GM23338 (cell line): Measurements from ENCODE around the gene PRR20D. TPM values are rescaled to one million over a fixed set of nuclear protein-coding genes. Genes with fewer than 3 reads are reported as not detected.

Experiments
- ATAC-seq: fragments of 200-7000 bp; cut with Tn5 transposase; 3 replicates; pipeline ENCODE4 v1.9.1; 2020
- DNase-seq: peaks from one replicate; pipeline ENCODE4 v3.0.0-alpha.2; 2015; ENCODE audit warnings: low spot score
- H2AFZ ChIP-seq: fragments of 200-600 bp; sonication (generic); 2 replicates; pipeline ENCODE4 v1.8.0; 2016; ENCODE audit warnings: antibody characterized with exemption, mild to moderate bottlenecking, moderate library complexity
- H3F3A ChIP-seq: fragments of 200-600 bp; sonication (generic); replicated peaks from 2 replicates; pipeline ENCODE4 v1.8.0; 2017; ENCODE audit warnings: antibody characterized with exemption, mixed run types, low read depth
- H3K27ac ChIP-seq: fragments of 200-600 bp; sonication (generic); 2 replicates; pipeline ENCODE4 v1.6.1; 2016; ENCODE audit warnings: low read depth
- H3K27me3 ChIP-seq: fragments of 200-600 bp; sonication (generic); 2 replicates; pipeline ENCODE4 v1.8.0; 2016; ENCODE audit warnings: mild to moderate bottlenecking, mixed run types, moderate library complexity; ENCODE audit not compliant: insufficient read depth
- H3K36me3 ChIP-seq: fragments of 200-600 bp; sonication (generic); 2 replicates; pipeline ENCODE4 v1.8.0; 2016; ENCODE audit warnings: mild to moderate bottlenecking; ENCODE audit not compliant: insufficient read depth
- H3K4me1 ChIP-seq: fragments of 200-600 bp; sonication (generic); 2 replicates; pipeline ENCODE4 v1.8.0; 2016; ENCODE audit warnings: mild to moderate bottlenecking, moderate library complexity; ENCODE audit not compliant: insufficient read depth
- H3K4me2 ChIP-seq: fragments of 200-600 bp; sonication (generic); 2 replicates; pipeline ENCODE4 v1.7.1; 2017; ENCODE audit warnings: mixed run types
- H3K4me3 ChIP-seq: fragments of 200-600 bp; sonication (generic); 2 replicates; pipeline ENCODE4 v1.6.1; 2016; ENCODE audit warnings: mixed run types
- H3K79me2 ChIP-seq: fragments of 200-600 bp; sonication (generic); replicated peaks from 2 replicates; pipeline ENCODE4 v1.8.0; 2017; ENCODE audit warnings: mild to moderate bottlenecking; ENCODE audit not compliant: insufficient read depth
- H3K9me2 ChIP-seq: fragments of 200-600 bp; sonication (generic); 2 replicates; pipeline ENCODE4 v1.8.0; 2017; ENCODE audit not compliant: insufficient read depth
- H4K20me1 ChIP-seq: fragments of 200-600 bp; sonication (generic); replicated peaks from 2 replicates; pipeline ENCODE4 v1.8.0; 2017; ENCODE audit warnings: mild to moderate bottlenecking; ENCODE audit not compliant: insufficient read depth
- H3K27ac Mint-ChIP-seq: 2 replicates; pipeline ENCODE4 v1.8.0; 2020; ENCODE audit warnings: inconsistent platforms, mild to moderate bottlenecking, moderate library complexity, mixed read lengths
- H3K27me3 Mint-ChIP-seq: 3 replicates; pipeline ENCODE4 v1.8.0; 2022; ENCODE audit warnings: low read depth, mild to moderate bottlenecking, moderate library complexity, mixed read lengths, inconsistent platforms; ENCODE audit not compliant: insufficient read depth, poor library complexity
- H3K36me3 Mint-ChIP-seq: 3 replicates; pipeline ENCODE4 v1.8.0; 2021; ENCODE audit warnings: low read depth, mild to moderate bottlenecking, inconsistent platforms, moderate library complexity, mixed read lengths
- H3K4me1 Mint-ChIP-seq: 3 replicates; pipeline ENCODE4 v1.8.0; 2020; ENCODE audit warnings: mild to moderate bottlenecking, inconsistent platforms, mixed read lengths
- H3K4me3 Mint-ChIP-seq: 3 replicates; pipeline ENCODE4 v1.8.0; 2021; ENCODE audit warnings: moderate library complexity, mild to moderate bottlenecking, inconsistent platforms, mixed read lengths
- H3K9me3 Mint-ChIP-seq: 3 replicates; pipeline ENCODE4 v1.8.0; 2020; ENCODE audit warnings: moderate library complexity, mild to moderate bottlenecking, inconsistent platforms, mixed read lengths
- CREB1 ChIP-seq: fragments of 250-450 bp; sonication (Bioruptor Pico); IDR thresholded peaks from 2 replicates; pipeline ENCODE4 v1.5.0; 2020; ENCODE audit warnings: low read depth, mild to moderate bottlenecking, moderate library complexity
- CTCF ChIP-seq, 2 experiments: fragments of 200-600 bp in 1 of 2; sonication (generic) in 1 of 2; conservative IDR thresholded peaks; 2 replicates each; pipeline versions ENCODE4 v1.5.1 to v1.6.1; 2016 to 2017; ENCODE audit warnings: antibody characterized with exemption in 2 of 2, low read depth in 2 of 2, mild to moderate bottlenecking in 2 of 2, moderate library complexity in 1 of 2
- ETS1 ChIP-seq: IDR thresholded peaks from 2 replicates; pipeline ENCODE4 v1.6.1; 2016; ENCODE audit warnings: antibody characterized with exemption
- EZH2 ChIP-seq: fragments of 200-600 bp; sonication (generic); IDR thresholded peaks from one replicate; pipeline ENCODE4 v1.8.0; 2017; ENCODE audit warnings: antibody characterized with exemption, mild to moderate bottlenecking, low read depth; ENCODE audit not compliant: unreplicated experiment
- EZH2phosphoT487 ChIP-seq: fragments of 200-600 bp; sonication (generic); IDR thresholded peaks from one replicate; pipeline ENCODE4 v1.8.1; 2018; ENCODE audit warnings: antibody characterized with exemption; ENCODE audit not compliant: unreplicated experiment
- JUNB ChIP-seq: IDR thresholded peaks from one replicate; pipeline ENCODE4 v1.6.1; 2016; ENCODE audit warnings: antibody characterized with exemption; ENCODE audit not compliant: unreplicated experiment
- NANOG ChIP-seq: IDR thresholded peaks from 2 replicates; pipeline ENCODE4 v1.6.1; 2016; ENCODE audit warnings: antibody characterized with exemption, borderline replicate concordance
- POLR2AphosphoS5 ChIP-seq: IDR thresholded peaks from 2 replicates; pipeline ENCODE4 v1.6.1; 2016; ENCODE audit warnings: antibody characterized with exemption, low read depth
- REST ChIP-seq: IDR thresholded peaks from one replicate; pipeline ENCODE4 v1.6.1; 2018; ENCODE audit warnings: antibody characterized with exemption; ENCODE audit not compliant: unreplicated experiment
- STAT1 ChIP-seq: IDR thresholded peaks from one replicate; pipeline ENCODE4 v1.6.1; 2016; ENCODE audit warnings: antibody characterized with exemption; ENCODE audit not compliant: unreplicated experiment
- ZNF114 ChIP-seq: fragments of 250-450 bp; sonication (Bioruptor Pico); IDR thresholded peaks from 2 replicates; pipeline ENCODE4 v1.5.0; 2020; ENCODE audit warnings: mild to moderate bottlenecking, moderate library complexity
- ZNF331 ChIP-seq: fragments of 250-450 bp; sonication (Bioruptor Pico); IDR thresholded peaks from 2 replicates; pipeline ENCODE4 v1.5.0; 2020; ENCODE audit warnings: low read depth, mild to moderate bottlenecking, moderate library complexity
- ZNF462 ChIP-seq: fragments of 250-450 bp; sonication (Bioruptor Pico); IDR thresholded peaks from 2 replicates; pipeline ENCODE4 v1.5.0; 2020; ENCODE audit warnings: mild to moderate bottlenecking, moderate library complexity
- polyA plus RNA-seq: library from polyadenylated mRNA; unstranded; fragments of >200 nt; fragmentation: Nextera tagmentation; extraction: Ambion mirVana; gene quantifications from 2 replicates; pipeline ENCODE4 v1.2.1, GENCODE V29; 2016
- total RNA-seq: library from RNA; depleted of rRNA; stranded (reverse); fragments of >200 nt; shearing (Covaris generic); gene quantifications from 2 replicates; pipeline ENCODE4 v1.2.3, GENCODE V29; 2014

Gene PRR20D
- total and polyA plus RNA-seq, 2 experiments from 2014 or later: not detected

GRCh38 chr13:57114945-57115344, 45.5 kb upstream of the PRR20D start (continued):
- no peak for TF ChIP-seq CREB1 (CRISPR knock-in tag)
- TF ChIP-seq ZNF331 (CRISPR knock-in tag): no peak
- no peak for TF ChIP-seq EZH2phosphoT487

GRCh38 chr13:57123681-57124080, 36.8 kb upstream of the PRR20D start:
- no peaks in the 10 kb centered on the region for H4K20me1 ChIP-seq
- H3K4me3 Mint-ChIP-seq: no peak overlapping the region
- no peaks in the 10 kb centered on the region for H3K4me1 Mint-ChIP-seq
- H3K9me2 ChIP-seq: no peaks in the 10 kb centered on the region
- H2AFZ ChIP-seq: no peak overlapping the region
- H3K4me1 ChIP-seq: no peaks in the 10 kb centered on the region
- H3K4me3 ChIP-seq: no peak overlapping the region
- no peaks in the 10 kb centered on the region for H3K27me3 ChIP-seq
- no peaks in the 10 kb centered on the region for H3K79me2 ChIP-seq
- no peak overlapping the region for H3K4me2 ChIP-seq
- H3K27ac Mint-ChIP-seq: no peak overlapping the region
- no peaks in the 10 kb centered on the region for H3K36me3 ChIP-seq
- H3K9me3 Mint-ChIP-seq: no peaks in the 10 kb centered on the region
- no peaks in the 10 kb centered on the region for H3K27me3 Mint-ChIP-seq
- DNase-seq (no peak), ATAC-seq (no peak)
- TF ChIP-seq ZNF331 (CRISPR knock-in tag) (no peak), NANOG (no peak), STAT1 (no peak), ZNF114 (CRISPR knock-in tag) (no peak), EZH2 (no peak), JUNB (no peak), POLR2AphosphoS5 (no peak), CREB1 (CRISPR knock-in tag) (no peak), REST (no peak), ZNF462 (CRISPR knock-in tag) (no peak), ETS1 (no peak), CTCF (conservative IDR thresholded peaks at IDR 0.05; ENCODE audit: low read depth in 2 of 2) (no peak), EZH2phosphoT487 (no peak)
- no peak overlapping the region for H3K27ac ChIP-seq
- H3K36me3 Mint-ChIP-seq: no peaks in the 10 kb centered on the region
- H3F3A ChIP-seq: no peaks in the 10 kb centered on the region
